HepG2 (cell line): ENCODE measurements around the gene SEPTIN10.

Source experiments
- ARID3A ChIP-seq: IDR thresholded peaks from 2 replicates; pipeline ENCODE4 v1.6.1; 2012; ENCODE audit warnings: low read depth, low read length, improper control_type of control experiment
- HNRNPUL1 ChIP-seq: fragments of 200-400 bp; formaldehyde crosslinking; IDR thresholded peaks from 2 replicates; pipeline ENCODE4 v1.6.1; 2017; ENCODE audit warnings: low read depth, mild to moderate bottlenecking, low read length, moderate library complexity
- KDM5B ChIP-seq: sonication (generic); formaldehyde crosslinking; IDR thresholded peaks from 2 replicates; pipeline ENCODE4 v1.4.0; 2020; ENCODE audit warnings: missing genetic modification reagents, mild to moderate bottlenecking, borderline replicate concordance
- NFIC ChIP-seq: IDR thresholded peaks from 2 replicates; pipeline ENCODE4 v1.6.1; 2012; ENCODE audit warnings: mild to moderate bottlenecking, low read length, inconsistent platforms
- NFYB ChIP-seq: sonication (generic); formaldehyde crosslinking; IDR thresholded peaks from 2 replicates; pipeline ENCODE4 v1.4.0; 2020; ENCODE audit warnings: missing genetic modification reagents
- SOX13 ChIP-seq, 3 experiments: fragments of 450-650 bp in 1 of 3; sonication (generic) in 1 of 3; formaldehyde crosslinking in 1 of 3; IDR thresholded peaks in 2 of 3; conservative IDR thresholded peaks in 1 of 3; 2 replicates each; pipeline versions ENCODE4 v1.5.0 to v1.6.1; 2016 to 2020; ENCODE audit warnings: antibody characterized with exemption in 1 of 3, mild to moderate bottlenecking in 1 of 3, missing compliant biosample characterization in 1 of 3, missing genetic modification reagents in 1 of 3, moderate library complexity in 1 of 3
- ZBTB7A ChIP-seq: sonication (generic); formaldehyde crosslinking; IDR thresholded peaks from 2 replicates; pipeline ENCODE4 v1.8.0; 2022; ENCODE audit warnings: mild to moderate bottlenecking, missing genetic modification reagents
- ZNF124 ChIP-seq: sonication (generic); formaldehyde crosslinking; IDR thresholded peaks from 2 replicates; pipeline ENCODE4 v1.4.0; 2020; ENCODE audit warnings: missing genetic modification reagents
- ZNF432 ChIP-seq: sonication (generic); formaldehyde crosslinking; IDR thresholded peaks from 2 replicates; pipeline ENCODE4 v1.5.0; 2020; ENCODE audit warnings: missing genetic modification reagents, mild to moderate bottlenecking, borderline replicate concordance
- TF ChIP-seq, protein P1 (sequence below): sonication (generic); formaldehyde crosslinking; IDR thresholded peaks from 2 replicates; pipeline ENCODE4 v1.5.0; 2020; ENCODE audit warnings: mild to moderate bottlenecking, missing genetic modification reagents, moderate library complexity
- TF ChIP-seq, protein P2 (sequence below): IDR thresholded peaks from 2 replicates; pipeline ENCODE4 v1.6.1; 2016; ENCODE audit warnings: control low read depth

- no peak for TF ChIP-seq NFIC
- TF ChIP-seq, protein P1, sequence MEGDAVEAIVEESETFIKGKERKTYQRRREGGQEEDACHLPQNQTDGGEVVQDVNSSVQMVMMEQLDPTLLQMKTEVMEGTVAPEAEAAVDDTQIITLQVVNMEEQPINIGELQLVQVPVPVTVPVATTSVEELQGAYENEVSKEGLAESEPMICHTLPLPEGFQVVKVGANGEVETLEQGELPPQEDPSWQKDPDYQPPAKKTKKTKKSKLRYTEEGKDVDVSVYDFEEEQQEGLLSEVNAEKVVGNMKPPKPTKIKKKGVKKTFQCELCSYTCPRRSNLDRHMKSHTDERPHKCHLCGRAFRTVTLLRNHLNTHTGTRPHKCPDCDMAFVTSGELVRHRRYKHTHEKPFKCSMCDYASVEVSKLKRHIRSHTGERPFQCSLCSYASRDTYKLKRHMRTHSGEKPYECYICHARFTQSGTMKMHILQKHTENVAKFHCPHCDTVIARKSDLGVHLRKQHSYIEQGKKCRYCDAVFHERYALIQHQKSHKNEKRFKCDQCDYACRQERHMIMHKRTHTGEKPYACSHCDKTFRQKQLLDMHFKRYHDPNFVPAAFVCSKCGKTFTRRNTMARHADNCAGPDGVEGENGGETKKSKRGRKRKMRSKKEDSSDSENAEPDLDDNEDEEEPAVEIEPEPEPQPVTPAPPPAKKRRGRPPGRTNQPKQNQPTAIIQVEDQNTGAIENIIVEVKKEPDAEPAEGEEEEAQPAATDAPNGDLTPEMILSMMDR (CRISPR knock-in tag) = no peak
- no peak for TF ChIP-seq ZNF124 (CRISPR knock-in tag)
- TF ChIP-seq HNRNPUL1 = no peak
- no peak for TF ChIP-seq KDM5B (CRISPR knock-in tag)
- no peak for TF ChIP-seq ZBTB7A (CRISPR knock-in tag)
- TF ChIP-seq, protein P2, sequence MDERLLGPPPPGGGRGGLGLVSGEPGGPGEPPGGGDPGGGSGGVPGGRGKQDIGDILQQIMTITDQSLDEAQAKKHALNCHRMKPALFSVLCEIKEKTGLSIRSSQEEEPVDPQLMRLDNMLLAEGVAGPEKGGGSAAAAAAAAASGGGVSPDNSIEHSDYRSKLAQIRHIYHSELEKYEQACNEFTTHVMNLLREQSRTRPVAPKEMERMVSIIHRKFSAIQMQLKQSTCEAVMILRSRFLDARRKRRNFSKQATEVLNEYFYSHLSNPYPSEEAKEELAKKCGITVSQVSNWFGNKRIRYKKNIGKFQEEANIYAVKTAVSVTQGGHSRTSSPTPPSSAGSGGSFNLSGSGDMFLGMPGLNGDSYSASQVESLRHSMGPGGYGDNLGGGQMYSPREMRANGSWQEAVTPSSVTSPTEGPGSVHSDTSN (CRISPR knock-in tag) = no peak
- TF ChIP-seq ARID3A = no peak
- no peak for TF ChIP-seq ZNF432 (CRISPR knock-in tag)
- TF ChIP-seq NFYB = no peak
- no peak for TF ChIP-seq SOX13 (IDR thresholded peaks at IDR 0.05)
- TF ChIP-seq SOX13 (CRISPR knock-in tag; conservative IDR thresholded peaks at IDR 0.05 in 1 of 2, IDR thresholded peaks at IDR 0.05 in 1 of 2) = no peak
Observed at GRCh38 chr2:109500910-109501309, 112.9 kb downstream of the SEPTIN10 start.
